MM.1S (cell line): Measurements from ENCODE around the gene FAM181A.

ENCODE experiments used
- CTCF ChIP-seq: fragments of 300-600 bp; sonication (generic); IDR thresholded peaks from 2 replicates; pipeline ENCODE4 v1.5.1; 2016; ENCODE audit warnings: antibody characterized with exemption, low read length, mixed read lengths
- EZH2 ChIP-seq: fragments of 300-600 bp; sonication (generic); optimal IDR thresholded peaks from 2 replicates; pipeline ENCODE3; 2017; ENCODE audit warnings: low read depth, mild to moderate bottlenecking, antibody characterized with exemption, low read length, mixed read lengths

- no peak for TF ChIP-seq CTCF
- TF ChIP-seq EZH2, result no peak
These were observed 30.8 kb downstream of the FAM181A start for GRCh38 chr14:93957751-93958566.
